Liver (tissue), 3 donors: ENCODE data around the gene ABCA12.

Experiments
- HNF4A ChIP-seq, 2 donors: conservative IDR thresholded peaks; 2 replicates each; pipeline ENCODE4 v1.6.1; 2016; ENCODE audit warnings: antibody characterized with exemption in 2 of 2, mild to moderate bottlenecking in 2 of 2
- TF ChIP-seq, protein P1 (sequence below): fragments of 150-350 bp; IDR thresholded peaks from 2 replicates; pipeline ENCODE4 v1.5.1; 2017; ENCODE audit warnings: improper control_type of control experiment, low read depth, low read length; ENCODE audit not compliant: missing input control
- TF ChIP-seq, protein P2 (sequence below): IDR thresholded peaks from 2 replicates; pipeline ENCODE4 v1.6.1; 2016; ENCODE audit warnings: antibody characterized with exemption
- donor health status: healthy.
- donor health status: healthy.

DNA sequence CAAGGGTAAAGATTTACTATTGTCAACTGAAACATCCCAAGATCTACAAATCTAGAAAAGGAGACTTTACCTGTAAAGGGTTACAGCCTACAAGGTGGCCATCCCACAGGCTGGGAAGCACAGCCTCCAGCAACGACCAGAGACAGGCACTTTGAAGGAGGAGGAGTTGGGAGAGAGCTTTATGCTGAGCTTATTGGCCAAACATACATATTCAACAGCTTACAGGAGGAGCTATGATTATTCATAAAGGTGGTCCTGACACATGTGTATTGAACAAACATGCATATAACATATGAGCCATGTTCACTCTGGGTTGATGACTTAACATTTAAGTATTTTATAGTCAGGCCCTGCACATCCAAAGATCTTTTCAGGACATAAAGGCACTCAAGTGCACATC is 11.1 kb upstream of the ABCA12 start:
- TF ChIP-seq, protein P1, sequence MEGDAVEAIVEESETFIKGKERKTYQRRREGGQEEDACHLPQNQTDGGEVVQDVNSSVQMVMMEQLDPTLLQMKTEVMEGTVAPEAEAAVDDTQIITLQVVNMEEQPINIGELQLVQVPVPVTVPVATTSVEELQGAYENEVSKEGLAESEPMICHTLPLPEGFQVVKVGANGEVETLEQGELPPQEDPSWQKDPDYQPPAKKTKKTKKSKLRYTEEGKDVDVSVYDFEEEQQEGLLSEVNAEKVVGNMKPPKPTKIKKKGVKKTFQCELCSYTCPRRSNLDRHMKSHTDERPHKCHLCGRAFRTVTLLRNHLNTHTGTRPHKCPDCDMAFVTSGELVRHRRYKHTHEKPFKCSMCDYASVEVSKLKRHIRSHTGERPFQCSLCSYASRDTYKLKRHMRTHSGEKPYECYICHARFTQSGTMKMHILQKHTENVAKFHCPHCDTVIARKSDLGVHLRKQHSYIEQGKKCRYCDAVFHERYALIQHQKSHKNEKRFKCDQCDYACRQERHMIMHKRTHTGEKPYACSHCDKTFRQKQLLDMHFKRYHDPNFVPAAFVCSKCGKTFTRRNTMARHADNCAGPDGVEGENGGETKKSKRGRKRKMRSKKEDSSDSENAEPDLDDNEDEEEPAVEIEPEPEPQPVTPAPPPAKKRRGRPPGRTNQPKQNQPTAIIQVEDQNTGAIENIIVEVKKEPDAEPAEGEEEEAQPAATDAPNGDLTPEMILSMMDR, result no peak
- no peak for TF ChIP-seq HNF4A (conservative IDR thresholded peaks at IDR 0.05)
- TF ChIP-seq, protein P2, sequence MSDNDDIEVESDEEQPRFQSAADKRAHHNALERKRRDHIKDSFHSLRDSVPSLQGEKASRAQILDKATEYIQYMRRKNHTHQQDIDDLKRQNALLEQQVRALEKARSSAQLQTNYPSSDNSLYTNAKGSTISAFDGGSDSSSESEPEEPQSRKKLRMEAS, result no peak
